Adrenal gland (tissue), 12 donors: Measurements from ENCODE around the gene TOP3B. TPM values are rescaled to one million over a fixed set of nuclear protein-coding genes. Genes with fewer than 3 reads are reported as not detected.

Source experiments
- DNase-seq, 7 donors: peaks; one replicate each; pipeline ENCODE4 v3.0.0-alpha.2; 2019 to 2020
- H3K27ac ChIP-seq, 5 donors: fragments of 200-600 bp; sonication (generic) in 4 of 5; 1 replicate in 3 of 5; 2 replicates in 2 of 5; pipeline versions ENCODE4 v1.5.1 to v1.8.0; 2016 to 2020; ENCODE audit warnings: mild to moderate bottlenecking in 1 of 5
- H3K27me3 ChIP-seq: fragments of 200-600 bp; 2 replicates; pipeline ENCODE4 v1.8.0; 2021
- H3K36me3 ChIP-seq, 2 donors: fragments of 200-600 bp; replicated peaks in 1 of 2; 1 replicate in 1 of 2; 2 replicates in 1 of 2; pipeline versions ENCODE4 v1.5.1 to v1.8.0; 2018 to 2022
- H3K4me1 ChIP-seq, 2 donors: fragments of 200-600 bp; replicated peaks in 1 of 2; 1 replicate in 1 of 2; 2 replicates in 1 of 2; pipeline versions ENCODE4 v1.5.1 to v1.8.0; 2018 to 2021
- H3K4me3 ChIP-seq, 4 donors: fragments of 200-600 bp; sonication (generic) in 3 of 4; one replicate each; pipeline ENCODE4 v1.5.1; 2016 to 2018
- H3K9me3 ChIP-seq, 3 donors: fragments of 200-600 bp; sonication (generic) in 1 of 3; replicated peaks in 1 of 3; 1 replicate in 2 of 3; 2 replicates in 1 of 3; pipeline versions ENCODE4 v1.5.1 to v1.8.0; 2016 to 2021
- CTCF ChIP-seq, 6 experiments: fragments of 450-650 bp in 4 of 6; fragments of 200-600 bp in 2 of 6; sonication (generic) in 1 of 6; IDR thresholded peaks; 1 replicate in 5 of 6; 2 replicates in 1 of 6; pipeline versions ENCODE4 v1.5.1 to v1.8.0; 2016 to 2021; ENCODE audit warnings: antibody characterized with exemption in 6 of 6, mild to moderate bottlenecking in 2 of 6, moderate library complexity in 1 of 6
- POLR2A ChIP-seq, 2 donors: fragments of 450-650 bp; IDR thresholded peaks; one replicate each; pipeline ENCODE4 v1.6.1; 2017; ENCODE audit warnings: antibody characterized with exemption in 2 of 2, mild to moderate bottlenecking in 2 of 2, moderate library complexity in 1 of 2
- WGBS, 4 donors: extraction: QIAGEN DNeasy Blood & Tissue Kit in 2 of 4; methylation state at CpG; one replicate each; pipeline versions ENCODE4 v1.1.5 to v1.1.7; 2013 to 2017; 5-methylcytosine and 5-hydroxymethylcytosine counted together
- intact Hi-C, 2 donors: fragments of 100-400 bp; cut with DNase I; formaldehyde crosslinking; loops; one replicate each; pipeline versions ENCODE4 v1.14.1 to v1.15.0; 2022 to 2023
- polyA plus RNA-seq, 3 donors: library from polyadenylated mRNA; stranded (reverse); fragments of 200-250 nt in 2 of 3; fragments of 350-450 nt in 1 of 3; fragmentation: Illumina TruSeq in 1 of 3; extraction: RNeasy Lipid Tissue Mini Kit (QIAGEN cat#74804) in 1 of 3; gene quantifications; one replicate each; pipeline ENCODE4 v1.2.3, GENCODE V29; 2013 to 2014
- total RNA-seq, 9 donors: library from RNA; depleted of rRNA in 4 of 9; stranded (reverse); fragments of >200 nt in 4 of 9; fragments of 120-200 nt in 1 of 9; fragmentation: NEBNext Ultra II Directional in 1 of 9; extraction: Animal tissue kit (Norgen Biotek cat#: 25700) in 1 of 9; gene quantifications; one replicate each; pipeline versions ENCODE4 v1.1.0 to v1.2.4, GENCODE V29; 2013 to 2023
- donor health status: healthy with polysubstance abuse.
- donor health status: Bipolar disorder and iron deficiency.
- donor health status: DM: yes; HTN: yes; CAD: no.
- donor health status: DM: no; HTN: no; CAD: no.
- donor health status: DM: no; HTN: no; CAD: no.
- donor health status: DM: yes; HTN: yes; CAD: no.

Gene TOP3B
- total and polyA plus RNA-seq, 12 donors: 8.5 to 31.8 (median 21.8) TPM

GRCh38 chr22:21991304-21991596 is 8.7 kb upstream of the TOP3B start:
- Histone ChIP-seq H3K36me3 (no peaks in the 10 kb centered on the region), H3K27ac (no peak overlapping the region), H3K4me3 (no peak overlapping the region), H3K27me3 (no peaks in the 10 kb centered on the region), H3K9me3 (no peaks in the 10 kb centered on the region), H3K4me1 (no peaks in the 10 kb centered on the region)
- WGBS, 4 donors: 67 to 82% (median 76%) methylated on average over 1 to 6 of the region's 6 CpGs
- TF ChIP-seq CTCF (IDR thresholded peaks at IDR 0.05) (no peak), POLR2A (IDR thresholded peaks at IDR 0.05) (no peak)
- intact Hi-C loops: no loop called here
- DNase-seq: no peak

GRCh38 chr22:21990445-21991303 is 8.1 kb upstream of the TOP3B start:
- Histone ChIP-seq H3K27ac (no peak overlapping the region), H3K27me3 (no peaks in the 10 kb centered on the region), H3K9me3 (no peaks in the 10 kb centered on the region), H3K4me1 (no peaks in the 10 kb centered on the region), H3K4me3 (no peak overlapping the region), H3K36me3 (no peaks in the 10 kb centered on the region)
- no peak for DNase-seq
- WGBS, 4 donors: 67 to 76% (median 76%) methylated on average over 8 to 16 of the region's 16 CpGs
- intact Hi-C loops: no loop called here
- TF ChIP-seq POLR2A (IDR thresholded peaks at IDR 0.05): no peak
- no peak for TF ChIP-seq CTCF (IDR thresholded peaks at IDR 0.05)

DNA sequence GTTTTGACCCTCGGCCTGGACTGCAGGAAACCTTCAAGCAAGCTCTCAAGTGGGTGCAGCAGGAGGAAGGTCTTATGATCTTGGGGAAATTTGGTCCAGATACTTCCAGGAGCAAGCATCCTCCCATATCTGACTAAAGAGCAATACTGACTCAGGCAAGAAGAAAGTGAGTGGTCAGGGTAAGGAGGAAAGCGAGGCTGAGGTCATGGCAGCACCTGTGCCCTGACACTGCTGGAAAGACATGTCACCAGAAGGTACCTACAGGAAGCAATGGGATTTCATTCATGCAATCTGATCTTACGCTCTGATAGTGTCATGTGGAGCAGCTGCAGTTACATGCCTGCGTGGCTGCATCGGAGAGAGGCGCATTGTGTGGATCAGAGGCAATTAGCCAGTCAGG is 6.5 kb upstream of the TOP3B start:
- Histone ChIP-seq H3K4me3 (no peak overlapping the region), H3K27ac (no peak overlapping the region), H3K36me3 (no peaks in the 10 kb centered on the region), H3K27me3 (no peaks in the 10 kb centered on the region), H3K9me3 (no peaks in the 10 kb centered on the region), H3K4me1 (no peaks in the 10 kb centered on the region)
- WGBS, 4 donors: 64 to 68% (median 66%) methylated on average over 6 of the region's 6 CpGs
- intact Hi-C loops: no loop called here
- DNase-seq: no peak
- no peak for TF ChIP-seq CTCF (IDR thresholded peaks at IDR 0.05)
- TF ChIP-seq POLR2A (IDR thresholded peaks at IDR 0.05): no peak

GRCh38 chr22:21985214-21985613 is 2.6 kb upstream of the TOP3B start:
- Histone ChIP-seq H3K27me3 (no peaks in the 10 kb centered on the region), H3K36me3 (no peaks in the 10 kb centered on the region), H3K9me3 (no peaks in the 10 kb centered on the region), H3K27ac (no peak overlapping the region), H3K4me3 (no peak overlapping the region), H3K4me1 (peaks cover 8 to 14% of the 10 kb centered on the region in 2 donors)
- WGBS, 4 donors: 86 to 93% (median 89%) methylated on average over 2 to 5 of the region's 5 CpGs
- TF ChIP-seq CTCF (IDR thresholded peaks at IDR 0.05) (no peak), POLR2A (IDR thresholded peaks at IDR 0.05) (no peak)
- DNase-seq: no peak
- intact Hi-C loops: no loop called here
